Globus pallidus (tissue), 1 donor: ENCODE results near the gene COL4A2.

Source experiments
- DNase-seq: peaks from one replicate; pipeline ENCODE4 v3.0.0-alpha.2; 2015; ENCODE audit warnings: low spot score

COL4A2 gene

GRCh38 chr13:110402299-110403069, 95.4 kb downstream of the COL4A2 start:
- no peak for DNase-seq

GRCh38 chr13:110403315-110403714, 96.2 kb downstream of the COL4A2 start:
- DNase-seq: no peak

GRCh38 chr13:110403721-110404120, 96.6 kb downstream of the COL4A2 start:
- no peak for DNase-seq

- DNase-seq: no peak
Measured at GRCh38 chr13:110404321-110404720, 97.2 kb downstream of the COL4A2 start.

GRCh38 chr13:110405597-110406450, 98.7 kb downstream of the COL4A2 start:
- DNase-seq: no peak

- DNase-seq: no peak
Measured at GRCh38 chr13:110407021-110407420, 99.9 kb downstream of the COL4A2 start.

GRCh38 chr13:110407531-110407930, 100.4 kb downstream of the COL4A2 start:
- DNase-seq: no peak

GRCh38 chr13:110408286-110408685, 101.2 kb downstream of the COL4A2 start:
- DNase-seq: no peak

GRCh38 chr13:110409581-110409992, 102.5 kb downstream of the COL4A2 start:
- no peak for DNase-seq

- DNase-seq: no peak
Measured at GRCh38 chr13:110410000-110410399, 102.9 kb downstream of the COL4A2 start.

GRCh38 chr13:110410936-110411687, 104.0 kb downstream of the COL4A2 start:
- no peak for DNase-seq

- no peak for DNase-seq
Measured at GRCh38 chr13:110411688-110412059, 104.6 kb downstream of the COL4A2 start.

GRCh38 chr13:110412132-110412914, 105.2 kb downstream of the COL4A2 start:
- peak; percentile 83 for DNase-seq

- DNase-seq: no peak
Measured at GRCh38 chr13:110413016-110413675, 106.1 kb downstream of the COL4A2 start.

- no peak for DNase-seq
Measured at GRCh38 chr13:110413676-110414040, 106.6 kb downstream of the COL4A2 start.

GRCh38 chr13:110414283-110414682, 107.2 kb downstream of the COL4A2 start:
- DNase-seq: no peak

- DNase-seq: no peak
Measured at GRCh38 chr13:110414931-110415330, 107.8 kb downstream of the COL4A2 start.

- no peak for DNase-seq
Measured at GRCh38 chr13:110415669-110416068, 108.6 kb downstream of the COL4A2 start.

- no peak for DNase-seq
Measured at GRCh38 chr13:110416131-110417025, 109.3 kb downstream of the COL4A2 start.

GRCh38 chr13:110418944-110419343, 111.9 kb downstream of the COL4A2 start:
- no peak for DNase-seq
